Brain microvascular endothelial cell (primary cell): ENCODE results near the gene GARIN1A.

Experiments
- DNase-seq: peaks from one replicate; pipeline ENCODE4 v3.0.0-alpha.2; 2020
- H3K27ac ChIP-seq: fragments of 250-450 bp; sonication (Bioruptor Pico); 2 replicates; pipeline ENCODE4 v1.5.1; 2020; ENCODE audit warnings: mild to moderate bottlenecking, moderate library complexity
- H3K27me3 ChIP-seq: fragments of 250-450 bp; sonication (Bioruptor Pico); replicated peaks from 2 replicates; pipeline ENCODE4 v1.5.1; 2020; ENCODE audit warnings: mild to moderate bottlenecking
- H3K36me3 ChIP-seq: fragments of 250-450 bp; sonication (Bioruptor Pico); replicated peaks from 2 replicates; pipeline ENCODE4 v1.5.1; 2020; ENCODE audit warnings: mild to moderate bottlenecking
- H3K4me3 ChIP-seq: 2 replicates; pipeline ENCODE4 v1.5.1; 2011; ENCODE audit warnings: low read depth, mild to moderate bottlenecking, control low read depth, low read length, moderate library complexity
- CTCF ChIP-seq: IDR thresholded peaks from 2 replicates; pipeline ENCODE4 v1.5.1; 2011; ENCODE audit warnings: low read depth, mild to moderate bottlenecking, moderate library complexity, low read length, control low read depth, inconsistent platforms; ENCODE audit errors: missing control alignments
- in situ Hi-C: cut with HindIII; loops from 2 replicates; pipeline ENCODE4 v1.10.0; 2017; ENCODE audit warnings: low sequenced_read_pairs, low pct_ligation_motif_present

The GARIN1A gene

GRCh38 chr7:128694738-128695137 lies 22.6 kb downstream of the GARIN1A start:
- H3K4me3 ChIP-seq = no peak overlapping the region
- TF ChIP-seq CTCF = no peak
- H3K27ac ChIP-seq = no peak overlapping the region
- H3K36me3 ChIP-seq = no peaks in the 10 kb centered on the region
- in situ Hi-C loops = no loop called here
- DNase-seq = no peak
- no peaks in the 10 kb centered on the region for H3K27me3 ChIP-seq

GRCh38 chr7:128697302-128697905 lies 25.3 kb downstream of the GARIN1A start:
- no peaks in the 10 kb centered on the region for H3K27me3 ChIP-seq
- in situ Hi-C loops = no loop called here
- DNase-seq = peak; percentile 38
- no peak overlapping the region for H3K27ac ChIP-seq
- H3K4me3 ChIP-seq = peak overlapping the region; percentile 61
- peak; percentile 72 for TF ChIP-seq CTCF
- H3K36me3 ChIP-seq = no peaks in the 10 kb centered on the region

- Histone ChIP-seq H3K4me3 (no peak overlapping the region), H3K27me3 (no peaks in the 10 kb centered on the region), H3K36me3 (no peaks in the 10 kb centered on the region), H3K27ac (no peak overlapping the region)
- TF ChIP-seq CTCF = no peak
- in situ Hi-C loops = no loop called here
- DNase-seq = no peak
Measured at GRCh38 chr7:128699196-128699712, 27.2 kb downstream of the GARIN1A start.

- no peaks in the 10 kb centered on the region for H3K36me3 ChIP-seq
- H3K27me3 ChIP-seq = no peaks in the 10 kb centered on the region
- DNase-seq = no peak
- no peak overlapping the region for H3K4me3 ChIP-seq
- no peak for TF ChIP-seq CTCF
- H3K27ac ChIP-seq = no peak overlapping the region
- in situ Hi-C loops = no loop called here
Measured at GRCh38 chr7:128699895-128700294, 27.8 kb downstream of the GARIN1A start.

- Histone ChIP-seq H3K27me3 (no peaks in the 10 kb centered on the region), H3K36me3 (no peaks in the 10 kb centered on the region), H3K4me3 (no peak overlapping the region), H3K27ac (no peak overlapping the region)
- DNase-seq = no peak
- TF ChIP-seq CTCF = no peak
- in situ Hi-C loops = no loop called here
Measured at GRCh38 chr7:128701062-128701785, 29.1 kb downstream of the GARIN1A start.
